ENCODE data around the gene EFCAB12.

DNA sequence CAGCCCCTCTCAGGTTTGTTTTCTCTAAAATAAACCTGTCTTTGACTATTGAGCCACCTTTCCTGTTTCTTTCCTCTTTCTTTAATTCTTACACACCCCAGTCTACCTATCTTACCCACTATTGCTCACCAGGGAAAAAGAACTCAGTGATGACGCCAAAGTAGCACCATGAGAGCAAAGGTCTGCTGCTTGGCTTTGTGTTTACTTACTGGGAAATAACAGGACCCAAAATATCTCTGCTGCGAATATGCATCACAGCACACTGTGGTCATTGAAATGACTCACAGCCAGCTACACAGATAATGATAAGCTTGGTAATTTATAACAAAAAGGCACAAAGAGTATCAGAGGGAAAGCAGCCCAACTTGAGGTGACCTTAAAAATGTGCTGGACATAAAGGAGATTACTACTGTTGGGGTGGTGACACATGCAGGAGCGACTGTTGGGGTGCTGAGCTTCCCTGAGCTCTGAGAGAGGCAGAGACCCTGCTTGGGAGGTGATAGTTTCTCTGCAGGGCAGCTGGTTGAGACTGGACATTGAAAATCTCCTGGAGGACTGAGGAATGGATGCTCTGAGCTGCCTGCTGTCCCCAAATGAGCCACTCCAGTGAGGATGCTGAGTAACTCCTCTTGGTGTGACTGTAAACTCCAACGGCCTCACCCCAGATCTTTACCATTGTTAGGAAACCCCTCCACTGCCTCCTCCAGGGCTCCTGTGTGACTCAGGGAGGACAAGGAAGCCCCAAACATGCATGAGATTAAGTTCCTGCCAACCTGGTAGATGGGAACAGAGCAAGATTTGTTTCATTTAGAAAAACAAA lies 14.5 kb downstream of the EFCAB12 start:
- TF ChIP-seq, protein P1, sequence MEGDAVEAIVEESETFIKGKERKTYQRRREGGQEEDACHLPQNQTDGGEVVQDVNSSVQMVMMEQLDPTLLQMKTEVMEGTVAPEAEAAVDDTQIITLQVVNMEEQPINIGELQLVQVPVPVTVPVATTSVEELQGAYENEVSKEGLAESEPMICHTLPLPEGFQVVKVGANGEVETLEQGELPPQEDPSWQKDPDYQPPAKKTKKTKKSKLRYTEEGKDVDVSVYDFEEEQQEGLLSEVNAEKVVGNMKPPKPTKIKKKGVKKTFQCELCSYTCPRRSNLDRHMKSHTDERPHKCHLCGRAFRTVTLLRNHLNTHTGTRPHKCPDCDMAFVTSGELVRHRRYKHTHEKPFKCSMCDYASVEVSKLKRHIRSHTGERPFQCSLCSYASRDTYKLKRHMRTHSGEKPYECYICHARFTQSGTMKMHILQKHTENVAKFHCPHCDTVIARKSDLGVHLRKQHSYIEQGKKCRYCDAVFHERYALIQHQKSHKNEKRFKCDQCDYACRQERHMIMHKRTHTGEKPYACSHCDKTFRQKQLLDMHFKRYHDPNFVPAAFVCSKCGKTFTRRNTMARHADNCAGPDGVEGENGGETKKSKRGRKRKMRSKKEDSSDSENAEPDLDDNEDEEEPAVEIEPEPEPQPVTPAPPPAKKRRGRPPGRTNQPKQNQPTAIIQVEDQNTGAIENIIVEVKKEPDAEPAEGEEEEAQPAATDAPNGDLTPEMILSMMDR (IDR thresholded peaks at IDR 0.05), result no peak
- TF ChIP-seq POLR2A (IDR thresholded peaks at IDR 0.05), result no peak

Data from Peyer's patch (tissue), 4 donors.